Measurements from ENCODE around the gene MREG.
"Not testable (repeated sequence)": the region's sequence is repeated elsewhere in the genome, so short reads cannot be mapped to it uniquely, and the experiment has no call there.

MREG gene

DNA sequence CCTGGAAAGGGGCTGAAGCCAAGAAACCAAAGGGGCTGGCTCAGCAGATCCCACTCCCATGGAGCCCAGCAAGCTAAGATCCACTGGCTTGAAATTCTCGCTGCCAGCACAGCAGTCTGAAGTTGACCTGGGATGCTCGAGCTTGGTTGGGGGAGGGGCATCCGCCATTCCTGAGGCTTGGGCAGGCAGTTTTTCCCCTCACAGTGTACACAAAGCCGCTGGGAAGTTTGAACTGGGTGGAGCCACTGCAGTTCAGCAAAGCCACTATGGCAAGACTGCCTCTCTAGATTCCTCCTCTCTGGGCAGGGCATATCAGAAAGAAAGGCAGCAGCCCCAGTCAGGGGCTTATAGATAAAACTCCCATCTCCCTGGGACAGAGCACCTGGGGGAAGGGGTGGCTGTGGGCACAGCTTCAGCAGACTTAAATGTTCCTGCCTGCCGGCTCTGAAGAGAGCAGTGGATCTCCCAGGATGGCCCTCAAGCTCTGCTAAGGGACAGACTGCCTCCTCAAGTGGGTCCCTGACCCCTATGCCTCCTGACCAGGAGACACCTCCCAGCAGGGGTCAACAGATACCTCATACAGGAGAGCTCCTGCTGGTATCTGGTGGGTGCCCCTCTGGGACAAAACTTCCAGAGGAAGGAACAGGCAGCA, 24.7 kb downstream of the MREG start:
- DNase-seq: not testable (repeated sequence)

DNA sequence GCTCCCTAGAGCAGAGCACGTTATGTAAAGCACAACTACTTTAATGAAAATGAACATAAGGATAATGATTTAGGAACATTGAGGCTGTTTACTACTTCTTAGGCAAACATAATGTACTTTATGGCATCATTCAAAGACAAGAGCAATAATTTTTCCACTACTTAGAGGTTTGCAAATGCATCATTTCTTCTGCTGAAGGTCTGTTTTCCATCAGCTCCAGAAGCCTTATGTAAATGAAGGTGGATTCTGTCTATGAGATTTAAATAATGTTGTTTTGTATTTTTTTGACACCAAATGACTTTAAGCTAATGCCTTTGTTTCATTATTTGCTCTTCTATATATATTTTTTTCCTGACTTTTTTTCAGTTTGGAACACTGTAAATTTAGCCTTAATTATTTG, 28.1 kb downstream of the MREG start:
- no peak for DNase-seq

DNA sequence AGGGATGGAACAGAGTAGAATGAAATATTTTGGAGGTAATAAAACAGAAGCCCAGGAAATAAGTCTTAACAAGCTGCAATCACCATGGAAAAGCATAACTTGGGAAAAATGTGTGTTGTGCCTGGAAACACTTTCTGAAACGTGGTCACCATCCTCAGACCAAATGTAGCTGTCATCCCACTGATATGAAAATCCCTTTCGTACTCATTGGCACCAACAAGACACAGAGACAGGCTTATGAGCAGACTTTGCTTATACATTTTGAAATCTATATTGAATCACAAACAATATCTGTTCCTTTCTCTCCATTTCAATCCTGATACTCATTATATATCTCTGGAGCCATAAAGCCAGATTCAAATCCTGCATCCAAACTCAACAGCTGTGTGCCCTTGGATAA, 28.7 kb downstream of the MREG start:
- DNase-seq: no peak

DNA sequence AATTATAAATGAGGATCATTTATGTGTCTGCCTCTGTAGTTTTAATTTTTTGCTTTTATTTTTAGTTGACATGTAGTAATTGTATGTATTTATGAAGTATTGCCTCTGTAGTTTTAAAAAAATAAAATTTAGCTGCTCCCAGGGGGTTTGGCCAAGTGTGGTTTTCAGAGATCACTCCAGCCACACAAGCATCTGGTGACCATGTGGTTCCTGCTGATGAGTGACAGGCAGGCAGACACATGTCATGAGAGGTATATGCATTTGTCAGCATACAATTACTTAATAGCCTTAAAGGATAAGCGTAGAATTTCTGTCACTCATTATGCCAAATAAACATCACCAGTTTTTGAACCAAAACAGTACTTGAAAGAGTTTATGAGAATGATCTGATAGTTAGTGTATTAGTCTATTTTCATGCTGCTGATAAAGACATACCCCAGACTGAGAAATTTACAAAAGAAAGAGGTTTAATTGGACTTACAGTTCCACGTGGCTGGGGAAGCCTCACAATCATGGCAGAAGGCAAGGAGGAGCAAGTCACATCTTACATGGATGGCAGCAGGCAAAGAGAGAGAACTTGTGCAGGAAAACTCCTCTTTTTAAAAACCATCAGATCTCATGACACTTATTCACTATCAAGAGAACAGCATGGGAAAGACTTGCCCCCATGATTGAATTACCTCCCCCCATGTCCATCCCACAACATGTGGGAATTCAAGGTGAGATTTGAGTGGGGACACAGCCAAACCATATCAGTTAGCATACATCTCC, 29.6 kb downstream of the MREG start:
- DNase-seq: peak; percentile 26

DNA sequence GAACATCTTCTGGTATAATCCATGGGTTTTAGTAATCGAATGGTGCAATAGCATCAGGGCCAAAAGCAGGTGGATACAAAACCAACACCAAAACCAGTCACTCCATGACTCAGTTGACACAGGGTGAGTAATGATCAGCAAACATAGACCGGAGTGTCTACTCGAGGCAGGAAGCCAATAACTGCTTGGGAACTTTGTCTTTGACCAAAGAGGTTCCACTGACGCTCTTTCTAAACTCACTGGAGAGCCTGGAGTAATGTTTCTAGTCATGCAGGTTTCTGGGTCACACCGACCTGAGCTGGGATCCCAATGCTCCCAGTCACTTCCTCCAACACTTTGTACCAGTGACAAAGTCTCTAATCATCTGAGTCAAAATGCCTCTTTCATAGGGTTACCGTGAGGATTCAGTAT, 30.9 kb downstream of the MREG start:
- peak; percentile 16 for DNase-seq

DNA sequence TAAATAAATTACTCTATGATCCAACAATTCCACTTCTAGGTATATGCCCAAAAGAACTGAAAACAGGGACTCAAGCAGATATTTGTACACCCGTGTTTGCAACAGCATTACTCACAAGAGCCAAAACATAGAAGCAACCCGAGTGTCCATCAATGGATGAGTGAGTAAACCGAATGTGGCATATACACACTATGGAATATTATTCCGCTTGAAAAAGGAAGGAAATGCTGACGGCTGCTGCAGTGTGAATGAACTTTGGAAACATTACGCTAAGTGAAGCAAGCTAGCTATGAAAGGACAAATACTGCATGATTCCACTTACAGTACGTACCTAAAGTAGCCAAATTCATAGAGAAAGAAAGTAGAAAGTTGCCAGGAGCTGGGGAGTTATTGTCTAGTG, 32.2 kb downstream of the MREG start:
- no peak for DNase-seq

DNA sequence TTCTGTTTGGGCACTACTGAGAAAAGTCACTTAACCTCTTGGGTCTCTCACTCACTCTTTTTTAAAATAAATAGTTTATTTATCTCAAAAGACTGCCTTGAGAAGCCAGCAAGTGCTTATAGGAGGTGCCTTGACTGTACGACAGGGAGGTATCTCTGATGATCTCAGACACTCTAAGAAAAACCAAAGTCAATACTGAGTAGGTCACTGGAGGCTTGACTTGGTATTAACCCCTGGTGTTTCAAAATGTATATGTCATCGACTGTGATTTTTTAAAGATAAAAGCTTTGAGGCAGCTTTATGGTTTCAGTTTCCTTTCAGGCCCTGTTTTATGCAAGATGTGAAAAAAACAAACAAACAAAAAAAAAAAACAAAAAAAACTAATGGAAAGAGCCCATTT, 33.7 kb downstream of the MREG start:
- DNase-seq: no peak

DNA sequence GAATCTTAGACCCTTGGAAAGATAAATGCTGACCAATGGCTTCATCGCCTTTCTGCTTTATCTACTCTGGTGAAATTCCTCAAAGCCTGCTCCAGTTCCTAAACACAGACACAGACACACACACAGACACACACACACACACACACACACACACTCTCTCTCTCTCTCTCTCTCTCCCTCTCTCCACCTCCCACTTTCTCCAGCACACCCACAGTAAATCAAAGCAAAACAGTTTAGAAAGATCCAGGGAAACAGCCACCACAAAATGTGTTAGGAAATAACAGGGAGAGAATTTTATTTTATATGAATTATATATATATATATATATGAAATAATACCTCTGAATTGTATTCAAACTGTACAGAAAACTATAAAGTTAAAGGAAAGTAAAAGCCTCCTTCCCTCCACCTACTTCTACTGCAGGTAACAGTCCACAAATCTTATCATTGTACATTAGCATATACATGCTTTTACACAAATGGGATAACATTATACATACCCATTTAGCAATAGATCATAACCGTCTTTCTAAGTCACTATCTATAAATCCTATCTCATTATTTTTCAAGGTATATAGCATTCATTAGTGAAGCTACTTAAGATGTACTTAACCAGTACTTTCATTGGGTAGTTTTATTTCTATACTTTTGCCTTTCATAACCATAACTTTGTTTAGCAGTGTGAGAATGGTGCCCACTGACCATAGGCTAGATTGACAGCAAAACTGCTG, 38.5 kb downstream of the MREG start:
- DNase-seq: no peak

DNA sequence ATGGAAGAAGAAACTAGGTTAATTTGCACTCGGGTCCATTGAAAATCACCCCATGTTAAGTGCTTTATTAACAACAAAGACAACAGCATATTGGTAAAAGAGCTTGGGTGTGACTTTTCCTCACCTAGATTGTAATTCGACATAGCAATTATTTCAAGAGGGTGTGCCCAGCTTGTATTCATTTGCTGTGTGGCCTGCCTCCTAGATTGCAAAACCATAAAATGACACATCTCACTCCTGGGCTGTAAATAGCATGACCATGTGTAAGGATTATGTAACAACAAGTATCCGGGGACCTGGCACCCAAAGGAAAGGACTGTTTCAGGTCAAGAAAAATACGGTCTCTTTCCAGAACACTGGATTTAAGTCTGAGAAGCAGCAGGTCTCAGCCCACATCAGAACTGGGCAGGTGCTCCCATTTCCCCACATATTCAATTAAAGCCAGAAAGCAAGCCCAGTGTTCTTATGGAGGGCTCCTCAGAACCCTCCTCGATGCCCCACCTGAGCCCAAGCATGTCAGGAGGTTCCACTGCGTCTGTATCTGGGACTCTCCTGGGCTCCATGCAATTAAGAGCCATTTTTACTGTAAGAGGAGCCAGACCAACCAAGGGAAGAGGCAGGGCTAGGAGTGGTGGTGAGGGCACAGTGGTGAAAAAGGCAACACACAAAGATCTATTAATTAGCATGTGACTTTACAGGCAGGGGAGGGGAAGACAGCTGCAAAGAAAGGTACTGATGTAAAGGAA, 39.2 kb downstream of the MREG start:
- no peak for DNase-seq

DNA sequence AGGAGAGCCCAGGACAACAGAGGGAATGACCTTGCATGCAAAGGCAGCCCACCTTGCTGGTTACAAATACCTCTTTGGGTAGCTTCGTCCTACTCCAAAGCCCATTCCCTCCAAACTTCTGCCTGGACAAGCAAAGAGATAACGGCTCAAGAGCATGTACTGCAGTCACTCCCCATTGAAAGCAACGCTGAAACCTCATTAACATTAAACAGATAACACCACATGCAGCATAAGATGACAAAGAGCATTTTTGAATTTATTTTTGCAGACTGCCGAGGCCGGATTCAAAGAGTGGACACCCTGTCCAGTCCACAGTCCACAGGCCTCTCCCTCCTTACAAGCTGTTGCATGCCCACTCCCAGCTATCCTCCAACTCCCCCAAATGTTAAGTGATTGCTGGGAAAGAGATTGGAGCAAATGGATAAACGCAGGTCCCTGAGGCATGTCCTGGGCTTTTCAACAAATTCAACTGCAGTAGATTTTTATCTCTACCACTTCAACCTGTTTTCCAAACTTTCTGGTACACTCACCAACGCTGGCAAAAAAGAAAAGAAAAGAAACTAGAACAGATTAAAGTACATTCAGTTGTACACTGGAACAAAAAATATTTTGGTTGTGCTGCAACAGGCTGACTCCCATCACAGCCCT, 40.1 kb downstream of the MREG start:
- no peak for DNase-seq

DNA sequence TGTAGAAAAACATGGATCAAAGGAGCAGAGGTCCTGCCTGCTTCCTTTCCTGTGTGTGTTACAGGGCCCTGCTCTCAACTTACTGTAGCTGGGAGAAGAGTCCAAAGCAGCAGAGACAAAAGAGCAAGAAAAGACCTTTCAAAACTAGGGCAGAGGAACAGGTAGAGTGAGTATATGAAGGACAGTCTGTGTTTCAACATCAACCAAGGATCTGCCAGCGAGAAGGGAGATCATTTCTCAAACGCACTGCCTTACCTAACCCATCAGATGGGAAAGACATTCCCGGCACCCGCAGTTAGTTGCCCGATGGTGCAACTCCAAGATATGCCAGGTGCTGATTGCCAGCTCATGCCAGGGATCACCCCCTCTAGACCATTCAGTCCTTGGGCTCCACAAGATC, 41.7 kb downstream of the MREG start:
- no peak for DNase-seq

DNA sequence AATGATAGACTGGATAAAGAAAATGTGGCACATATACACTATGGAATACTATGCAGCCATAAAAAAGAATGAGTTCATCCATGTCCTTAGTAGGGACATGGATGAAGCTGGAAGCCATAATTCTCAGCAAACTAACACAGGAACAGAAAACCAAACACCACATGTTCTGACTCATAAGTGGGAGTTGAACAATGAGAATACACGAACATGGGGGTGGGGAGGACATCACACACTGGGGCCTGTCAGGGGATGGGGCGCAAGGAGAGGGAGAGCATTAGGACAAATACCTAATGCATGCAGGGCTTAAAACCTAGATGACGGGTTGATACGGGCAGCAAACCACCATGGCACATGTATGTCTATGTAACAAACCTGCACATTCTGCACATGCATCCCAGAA, 42.5 kb downstream of the MREG start:
- not testable (repeated sequence) for DNase-seq

DNA sequence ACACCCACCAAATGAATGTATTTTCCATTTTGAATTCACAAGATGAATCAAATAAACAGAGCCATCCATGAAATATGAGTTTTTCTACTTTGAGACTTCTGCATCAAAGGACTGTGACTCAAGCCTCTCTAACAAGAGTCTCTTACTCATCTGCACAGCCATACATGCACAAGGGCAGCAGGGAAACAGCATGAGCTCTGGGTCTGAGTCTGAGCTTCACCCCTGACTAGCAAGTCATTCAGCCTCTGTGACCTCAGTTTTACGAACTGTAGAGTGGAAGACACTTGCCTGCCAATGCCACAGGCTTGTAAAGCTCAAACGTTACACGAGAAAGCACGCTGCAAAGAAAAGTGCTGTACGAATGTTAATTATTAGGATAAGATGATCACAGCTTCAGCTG, 42.9 kb downstream of the MREG start:
- no peak for DNase-seq

DNA sequence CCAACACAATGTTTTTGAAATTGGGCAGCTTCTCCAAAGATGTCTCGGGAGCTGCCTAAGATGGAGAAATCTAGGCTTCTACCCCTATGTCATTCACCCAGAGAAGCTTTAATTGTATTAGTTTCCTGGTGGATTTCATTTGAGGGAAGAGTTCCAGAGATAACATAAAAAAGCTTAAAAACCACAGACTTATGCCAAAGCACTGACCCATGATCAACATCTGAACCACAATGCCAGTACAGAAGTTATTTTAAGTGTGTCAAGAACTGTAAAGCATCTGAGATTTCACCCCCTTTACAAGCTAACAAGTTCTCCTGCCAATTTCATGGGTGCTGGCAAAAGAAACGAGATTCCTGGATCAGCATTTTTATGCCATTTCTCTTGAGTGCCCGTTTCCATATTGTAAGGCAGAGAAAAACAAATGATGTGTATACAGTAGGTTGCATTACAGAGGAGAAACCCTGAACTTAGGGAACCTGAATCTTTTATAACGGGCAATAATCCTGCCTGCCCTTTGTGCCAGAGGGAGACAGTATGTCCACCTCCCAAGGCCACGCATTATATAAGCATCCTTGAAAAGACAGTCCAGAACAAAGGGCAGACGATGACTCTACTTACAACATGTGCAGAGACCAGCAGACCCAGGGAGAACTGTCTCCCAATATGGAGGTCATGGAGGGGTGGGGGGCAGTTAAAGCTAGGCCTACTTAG, 44.1 kb downstream of the MREG start:
- peak; percentile 29 for DNase-seq

DNA sequence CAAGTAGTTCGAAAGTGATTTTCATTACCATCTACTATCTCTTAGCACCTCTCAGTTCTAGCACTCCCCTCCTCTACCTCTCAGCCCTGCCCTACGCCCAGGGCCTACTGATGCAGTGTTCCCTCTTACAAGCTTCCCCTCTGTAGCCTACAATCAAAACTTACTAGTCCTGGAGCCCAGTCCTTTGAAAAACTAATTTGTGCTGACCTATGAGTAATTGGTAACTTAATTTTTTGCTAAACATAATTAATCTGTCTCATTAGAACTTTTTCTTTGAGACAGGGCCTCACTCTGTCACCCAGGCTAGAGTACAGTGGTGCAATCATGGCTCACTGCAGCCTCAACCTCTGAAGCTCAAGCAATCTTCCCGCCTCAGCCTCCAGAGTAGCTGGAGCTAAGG, 44.9 kb downstream of the MREG start:
- no peak for DNase-seq

DNA sequence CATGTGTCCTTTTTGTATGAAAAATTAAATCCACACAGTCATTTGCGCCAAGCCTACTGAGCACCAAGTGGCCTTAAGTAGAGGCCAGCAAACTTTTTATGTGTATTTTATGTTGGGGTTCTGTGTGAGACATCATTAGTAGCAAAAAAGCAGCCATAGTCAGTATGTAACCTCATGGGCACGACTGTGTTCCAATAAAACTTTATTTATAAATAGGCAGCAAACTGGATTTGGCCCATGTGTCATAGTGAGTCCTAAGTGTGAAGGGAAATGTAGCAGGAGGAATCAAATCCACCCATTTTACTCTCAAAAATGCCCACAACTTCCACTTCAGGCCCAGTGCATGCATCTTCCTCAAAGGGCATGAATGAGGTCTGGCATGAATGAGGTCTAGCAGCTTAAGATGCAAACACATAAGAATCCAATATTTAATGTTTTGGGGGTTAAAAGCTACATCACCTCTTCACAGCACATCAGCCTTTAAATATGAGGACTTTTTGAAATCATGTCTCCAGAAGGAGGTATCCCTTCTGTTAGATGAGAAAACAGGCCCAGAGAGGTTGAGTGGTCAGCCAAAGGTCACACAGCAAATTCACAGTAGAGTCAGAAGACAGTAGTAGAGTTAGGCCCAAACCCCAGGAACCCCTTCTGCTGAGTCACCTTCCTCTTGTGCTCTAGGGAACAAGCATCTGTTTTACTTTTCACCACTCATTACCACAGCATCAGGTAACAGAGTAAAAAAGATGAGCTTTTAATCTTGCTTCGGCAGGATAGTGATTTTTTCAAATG, 45.6 kb downstream of the MREG start:
- no peak for DNase-seq

DNA sequence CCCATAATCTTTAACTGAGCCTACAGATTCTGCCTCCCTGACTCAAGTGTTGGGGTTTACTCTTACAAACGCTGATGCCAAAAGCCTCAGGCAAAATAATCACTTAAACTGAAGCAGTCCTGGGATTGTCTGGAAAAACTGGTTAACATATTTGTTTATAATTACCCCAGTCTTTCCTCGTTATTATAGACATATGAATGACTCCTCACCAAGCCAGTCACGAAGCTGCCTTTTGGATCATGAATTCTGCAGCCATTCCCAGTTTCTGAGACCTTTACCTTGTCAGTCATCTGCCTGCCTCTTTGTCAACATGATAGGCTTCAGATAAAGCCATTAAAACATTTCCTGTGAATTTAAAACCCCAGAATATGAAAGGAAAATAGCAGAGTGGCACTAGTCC, 46.4 kb downstream of the MREG start:
- DNase-seq: no peak

DNA sequence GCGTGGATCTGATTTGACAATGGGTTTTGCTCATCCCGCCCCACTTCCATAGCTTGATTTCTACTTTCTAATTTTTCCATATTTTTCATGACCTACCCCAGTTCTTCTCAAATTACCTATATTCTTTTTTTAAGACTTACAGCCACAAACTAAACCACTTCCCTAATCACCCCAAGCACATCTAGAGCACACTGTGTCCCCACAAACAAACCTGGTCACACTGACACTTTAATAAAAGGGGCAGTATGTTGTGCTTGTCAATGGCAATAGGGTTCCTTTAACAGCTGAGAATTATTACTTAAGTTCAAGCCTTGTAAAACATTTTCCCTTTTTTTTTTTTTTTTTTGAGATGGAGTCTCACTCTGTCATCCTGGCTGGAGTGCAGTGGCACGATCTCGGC, 47.1 kb downstream of the MREG start:
- DNase-seq: no peak

DNA sequence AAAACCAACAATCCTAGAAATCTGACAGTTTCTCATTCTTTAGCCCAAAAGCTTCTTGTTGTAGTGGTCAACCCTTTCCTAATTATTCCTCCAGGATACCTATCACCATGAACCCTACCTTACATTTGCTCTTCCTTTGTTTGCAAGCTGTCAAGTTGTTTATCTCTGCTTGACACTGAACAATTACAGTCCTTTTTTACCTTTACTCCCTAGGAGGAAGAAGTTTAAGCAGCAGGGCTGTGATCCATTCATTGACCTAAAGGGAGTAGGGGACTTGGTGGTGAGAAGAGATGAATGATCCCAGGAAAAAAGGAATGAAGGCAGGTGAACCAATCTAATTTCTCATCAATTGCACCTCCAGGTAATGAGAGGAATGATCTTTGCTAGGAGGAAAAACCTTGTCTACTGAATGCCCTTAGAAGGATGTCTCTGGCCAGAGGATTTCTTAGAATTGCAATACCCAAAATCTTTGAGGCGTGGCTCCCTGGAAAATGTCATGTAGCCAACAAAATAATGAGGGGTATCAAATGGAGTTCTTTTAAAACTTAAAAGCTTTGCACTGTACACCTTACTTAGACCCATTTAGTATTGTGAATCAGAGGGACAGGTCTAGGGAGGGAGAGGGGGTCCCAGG, 47.7 kb downstream of the MREG start:
- DNase-seq: no peak

DNA sequence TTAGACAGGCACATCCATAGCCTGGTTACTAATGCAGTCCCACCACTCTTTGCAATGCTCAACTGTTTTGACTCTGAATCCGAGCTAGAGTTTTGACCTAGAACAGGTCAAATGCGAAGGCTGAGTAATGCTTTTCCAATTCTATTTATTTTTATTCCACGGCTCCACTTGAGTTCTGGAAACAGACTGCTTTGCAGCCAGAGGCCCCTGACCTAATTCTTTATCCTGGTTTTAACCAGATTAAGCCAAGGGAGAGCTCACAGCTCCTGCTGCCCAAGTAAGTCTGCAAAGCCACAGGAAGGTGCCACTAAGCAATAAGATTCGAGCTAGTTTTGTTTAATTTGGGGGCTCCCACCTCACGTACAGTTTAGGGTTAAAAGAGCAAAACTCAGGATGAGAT, 51.4 kb downstream of the MREG start:
- no peak for DNase-seq

DNA sequence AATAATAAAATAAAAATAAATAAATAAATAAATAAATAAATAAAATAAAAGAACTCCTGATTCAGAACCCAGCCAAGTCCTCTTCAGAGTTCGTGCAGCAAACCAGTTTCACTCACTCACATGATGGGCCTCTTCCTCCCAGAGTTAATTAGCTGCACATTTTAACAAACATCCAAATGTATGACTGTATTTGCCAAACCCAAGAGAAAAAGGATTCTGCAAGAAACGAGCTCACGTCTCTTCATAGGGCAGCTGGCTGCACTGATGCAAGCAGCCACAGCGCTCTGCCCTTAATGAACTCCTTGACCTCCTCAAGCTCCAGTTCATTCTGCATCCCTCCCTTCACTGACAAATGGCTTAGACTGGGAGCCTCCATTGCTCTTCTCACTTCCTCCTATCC, 55.1 kb downstream of the MREG start:
- DNase-seq: no peak
